ENCODE measurements around the gene MCMBP.

The MCMBP gene

GRCh38 chr10:119845656-119846055 lies 27.0 kb downstream of the MCMBP start:
- TF ChIP-seq, protein P1, sequence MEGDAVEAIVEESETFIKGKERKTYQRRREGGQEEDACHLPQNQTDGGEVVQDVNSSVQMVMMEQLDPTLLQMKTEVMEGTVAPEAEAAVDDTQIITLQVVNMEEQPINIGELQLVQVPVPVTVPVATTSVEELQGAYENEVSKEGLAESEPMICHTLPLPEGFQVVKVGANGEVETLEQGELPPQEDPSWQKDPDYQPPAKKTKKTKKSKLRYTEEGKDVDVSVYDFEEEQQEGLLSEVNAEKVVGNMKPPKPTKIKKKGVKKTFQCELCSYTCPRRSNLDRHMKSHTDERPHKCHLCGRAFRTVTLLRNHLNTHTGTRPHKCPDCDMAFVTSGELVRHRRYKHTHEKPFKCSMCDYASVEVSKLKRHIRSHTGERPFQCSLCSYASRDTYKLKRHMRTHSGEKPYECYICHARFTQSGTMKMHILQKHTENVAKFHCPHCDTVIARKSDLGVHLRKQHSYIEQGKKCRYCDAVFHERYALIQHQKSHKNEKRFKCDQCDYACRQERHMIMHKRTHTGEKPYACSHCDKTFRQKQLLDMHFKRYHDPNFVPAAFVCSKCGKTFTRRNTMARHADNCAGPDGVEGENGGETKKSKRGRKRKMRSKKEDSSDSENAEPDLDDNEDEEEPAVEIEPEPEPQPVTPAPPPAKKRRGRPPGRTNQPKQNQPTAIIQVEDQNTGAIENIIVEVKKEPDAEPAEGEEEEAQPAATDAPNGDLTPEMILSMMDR (IDR thresholded peaks at IDR 0.05): no peak

GRCh38 chr10:119834188-119834587 lies 38.5 kb downstream of the MCMBP start:
- TF ChIP-seq, protein P1 (IDR thresholded peaks at IDR 0.05): no peak

- TF ChIP-seq, protein P1 (IDR thresholded peaks at IDR 0.05): no peak
Measured at GRCh38 chr10:119832951-119833350, 39.7 kb downstream of the MCMBP start.

- TF ChIP-seq, protein P1 (IDR thresholded peaks at IDR 0.05): no peak
Measured at GRCh38 chr10:119831656-119832055, 41.0 kb downstream of the MCMBP start.

DNA sequence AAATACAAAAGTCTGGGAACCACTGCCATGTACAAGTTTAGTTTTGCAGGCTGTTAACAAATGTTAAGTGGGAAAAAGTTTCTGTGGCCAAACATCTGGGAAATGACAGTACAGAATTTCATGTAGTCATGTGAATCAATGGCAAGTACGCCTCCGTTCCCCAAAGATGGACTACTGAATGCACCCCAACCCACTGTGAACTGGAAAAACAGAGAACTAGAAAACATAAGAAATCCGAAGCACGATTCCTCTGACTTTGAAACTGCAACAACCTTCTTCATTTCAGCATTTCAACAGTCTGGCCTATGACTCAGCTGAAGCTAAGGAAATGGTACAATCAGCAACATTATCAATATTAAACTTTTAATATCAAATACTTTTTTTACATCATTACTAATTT lies 41.8 kb downstream of the MCMBP start:
- TF ChIP-seq, protein P1 (IDR thresholded peaks at IDR 0.05): no peak

DNA sequence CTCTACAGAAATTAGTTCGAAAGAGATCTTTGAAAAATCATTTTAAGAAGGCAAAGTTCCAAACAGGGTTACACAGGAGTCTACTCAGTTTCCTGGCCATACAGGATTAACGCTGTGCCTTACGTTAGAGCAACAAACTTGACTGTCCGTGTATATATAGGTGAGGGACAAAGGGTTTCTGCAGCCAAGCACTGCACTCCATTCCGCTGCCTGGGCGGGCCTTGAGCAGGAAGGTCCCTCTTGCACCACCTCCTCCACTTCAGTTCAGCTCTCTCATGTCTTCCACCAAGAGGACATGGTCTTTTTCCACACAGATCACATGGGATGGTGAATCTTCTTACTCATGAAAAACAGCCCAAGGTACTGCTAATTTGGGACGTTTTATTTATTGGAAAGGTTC lies 43.2 kb downstream of the MCMBP start:
- TF ChIP-seq, protein P1 (IDR thresholded peaks at IDR 0.05): no peak

DNA sequence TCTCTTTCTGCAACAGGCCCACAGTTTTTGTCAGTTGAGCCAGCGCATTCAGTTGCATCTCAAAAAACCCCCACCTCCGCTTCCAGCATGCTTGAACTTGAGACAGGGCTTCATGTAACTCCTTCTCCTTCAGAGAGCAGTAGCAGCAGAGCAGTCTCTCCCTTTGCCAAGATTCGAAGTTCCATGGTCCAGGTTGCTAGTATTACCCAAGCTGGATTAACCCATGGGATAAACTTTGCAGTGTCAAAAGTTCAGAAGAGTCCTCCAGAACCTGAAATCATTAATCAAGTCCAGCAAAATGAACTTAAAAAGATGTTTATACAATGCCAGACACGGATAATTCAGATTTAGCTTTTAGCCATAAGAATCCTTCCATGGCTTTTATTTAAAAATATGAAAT lies 45.2 kb downstream of the MCMBP start:
- TF ChIP-seq, protein P1 (IDR thresholded peaks at IDR 0.05): no peak

DNA sequence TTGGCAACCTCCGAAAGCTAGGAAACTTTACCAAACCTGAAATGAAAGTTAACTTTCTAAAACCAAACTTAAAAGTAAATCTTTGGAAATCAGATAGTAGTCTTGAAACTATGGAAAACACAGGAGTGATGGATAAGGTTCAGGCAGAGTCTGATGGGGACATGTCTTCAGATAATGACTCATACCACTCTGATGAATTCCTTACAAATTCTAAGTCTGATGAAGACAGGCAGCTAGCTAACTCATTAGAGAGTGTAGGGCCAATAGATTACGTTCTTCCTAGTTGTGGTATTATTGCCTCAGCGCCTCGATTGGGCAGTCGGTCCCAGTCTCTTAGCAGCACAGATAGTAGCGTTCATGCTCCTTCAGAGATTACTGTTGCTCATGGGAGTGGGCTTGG lies 45.9 kb downstream of the MCMBP start:
- TF ChIP-seq, protein P1 (IDR thresholded peaks at IDR 0.05): no peak

Measured in LNCAP (cell line).